Loucy (cell line): Measurements from ENCODE around the gene C1QTNF5.

Experiments
- H2AFZ ChIP-seq: fragments of 200-600 bp; sonication (generic); 2 replicates; pipeline ENCODE4 v1.6.0; 2016; ENCODE audit warnings: antibody characterized with exemption, mild to moderate bottlenecking, low read length, moderate library complexity
- H3F3A ChIP-seq: fragments of 200-600 bp; 2 replicates; pipeline ENCODE4 v1.6.0; 2016; ENCODE audit warnings: antibody characterized with exemption, low read depth, mild to moderate bottlenecking
- H3K27me3 ChIP-seq: fragments of 200-600 bp; sonication (generic); 2 replicates; pipeline ENCODE4 v1.6.1; 2014; ENCODE audit warnings: low read length, mild to moderate bottlenecking; ENCODE audit not compliant: insufficient read depth, poor library complexity, severe bottlenecking
- H3K36me3 ChIP-seq: fragments of 200-600 bp; sonication (generic); 2 replicates; pipeline ENCODE4 v1.6.1; 2016; ENCODE audit warnings: low read length; ENCODE audit not compliant: insufficient read depth
- H3K4me1 ChIP-seq: fragments of 200-600 bp; sonication (generic); 2 replicates; pipeline ENCODE4 v1.5.1; 2014; ENCODE audit warnings: low read length, mild to moderate bottlenecking; ENCODE audit not compliant: insufficient read depth, poor library complexity, severe bottlenecking
- H3K4me2 ChIP-seq: fragments of 200-600 bp; sonication (generic); 2 replicates; pipeline ENCODE4 v1.6.0; 2014; ENCODE audit warnings: antibody characterized with exemption, low read length, low read depth, mild to moderate bottlenecking; ENCODE audit not compliant: poor library complexity, severe bottlenecking
- H3K4me3 ChIP-seq: fragments of 200-600 bp; sonication (generic); 2 replicates; pipeline ENCODE4 v1.5.1; 2014; ENCODE audit warnings: low read length, mild to moderate bottlenecking, mixed read lengths; ENCODE audit not compliant: poor library complexity, severe bottlenecking
- H3K79me2 ChIP-seq: fragments of 200-600 bp; sonication (generic); 2 replicates; pipeline ENCODE4 v1.6.1; 2014; ENCODE audit warnings: low read length; ENCODE audit not compliant: insufficient read depth
- H3K9ac ChIP-seq: fragments of 200-600 bp; sonication (generic); 2 replicates; pipeline ENCODE4 v1.6.0; 2014; ENCODE audit warnings: mild to moderate bottlenecking, low read depth, low read length, moderate library complexity; ENCODE audit not compliant: poor library complexity, severe bottlenecking
- H3K9me2 ChIP-seq: fragments of 200-600 bp; sonication (generic); replicated peaks from 2 replicates; pipeline ENCODE4 v1.6.1; 2016; ENCODE audit warnings: low read depth, low read length, mixed read lengths
- H3K9me3 ChIP-seq: fragments of 200-600 bp; sonication (generic); 2 replicates; pipeline ENCODE4 v1.6.1; 2014; ENCODE audit warnings: mild to moderate bottlenecking, antibody characterized with exemption, low read length, low read depth; ENCODE audit not compliant: insufficient read depth
- H4K20me1 ChIP-seq: fragments of 200-600 bp; sonication (generic); 2 replicates; pipeline ENCODE4 v1.6.0; 2014; ENCODE audit warnings: antibody characterized with exemption, low read length, mild to moderate bottlenecking; ENCODE audit not compliant: insufficient read depth, poor library complexity, severe bottlenecking
- CTCF ChIP-seq: fragments of 200-600 bp; sonication (generic); conservative IDR thresholded peaks from 2 replicates; pipeline ENCODE4 v1.5.1; 2014; ENCODE audit warnings: mild to moderate bottlenecking, antibody characterized with exemption, low read length
- EZH2phosphoT487 ChIP-seq: fragments of 200-600 bp; IDR thresholded peaks from 2 replicates; pipeline ENCODE4 v1.6.1; 2018; ENCODE audit warnings: antibody characterized with exemption, mild to moderate bottlenecking, moderate library complexity, borderline replicate concordance

C1QTNF5 gene

GRCh38 chr11:119371067-119371601, 30.5 kb upstream of the C1QTNF5 start:
- TF ChIP-seq CTCF (no peak), EZH2phosphoT487 (no peak)
- Histone ChIP-seq H3K4me2 (no peak overlapping the region), H3K9ac (peak overlapping the region; percentile 13), H3K36me3 (no peaks in the 10 kb centered on the region), H3K4me3 (no peak overlapping the region), H3K9me2 (no peaks in the 10 kb centered on the region), H3K9me3 (no peaks in the 10 kb centered on the region), H3F3A (no peaks in the 10 kb centered on the region), H2AFZ (no peak overlapping the region), H3K27me3 (no peaks in the 10 kb centered on the region), H3K4me1 (peaks cover 14% of the 10 kb centered on the region), H4K20me1 (no peaks in the 10 kb centered on the region), H3K79me2 (no peaks in the 10 kb centered on the region)

- H3F3A ChIP-seq: no peaks in the 10 kb centered on the region
- H3K36me3 ChIP-seq: no peaks in the 10 kb centered on the region
- no peaks in the 10 kb centered on the region for H4K20me1 ChIP-seq
- no peak for TF ChIP-seq EZH2phosphoT487
- no peak for TF ChIP-seq CTCF
- no peaks in the 10 kb centered on the region for H3K9me2 ChIP-seq
- no peaks in the 10 kb centered on the region for H3K79me2 ChIP-seq
- no peak overlapping the region for H2AFZ ChIP-seq
- no peak overlapping the region for H3K4me2 ChIP-seq
- no peak overlapping the region for H3K4me3 ChIP-seq
- peak overlapping the region; percentile 13 for H3K9ac ChIP-seq
- no peaks in the 10 kb centered on the region for H3K9me3 ChIP-seq
- no peaks in the 10 kb centered on the region for H3K27me3 ChIP-seq
- H3K4me1 ChIP-seq: peaks cover 14% of the 10 kb centered on the region
These were observed 29.9 kb upstream of the C1QTNF5 start for GRCh38 chr11:119370486-119371046.

GRCh38 chr11:119369132-119369925, 28.6 kb upstream of the C1QTNF5 start:
- Histone ChIP-seq H3K27me3 (no peaks in the 10 kb centered on the region), H4K20me1 (no peaks in the 10 kb centered on the region), H3K79me2 (no peaks in the 10 kb centered on the region), H2AFZ (no peak overlapping the region), H3K9me2 (no peaks in the 10 kb centered on the region), H3F3A (no peaks in the 10 kb centered on the region), H3K4me3 (no peak overlapping the region), H3K9me3 (no peaks in the 10 kb centered on the region), H3K36me3 (no peaks in the 10 kb centered on the region), H3K4me1 (peaks cover 14% of the 10 kb centered on the region), H3K4me2 (no peak overlapping the region), H3K9ac (no peak overlapping the region)
- TF ChIP-seq CTCF (no peak), EZH2phosphoT487 (no peak)
